OCI-LY7 (cell line): ENCODE results near the gene GAS2L2. TPM values are rescaled to one million over a fixed set of nuclear protein-coding genes. Genes with fewer than 3 reads are reported as not detected.

Source experiments
- BruUV-seq: library from RNA; stranded (reverse); fragments of 400-500 nt; replicated peaks from 2 replicates; lab custom pipeline; 2021; lab: Mats Ljungman, UMichigan
- CTCF ChIA-PET: fragments of 300-600 bp; sonication (Branson Sonifier 250); formaldehyde crosslinking; loops from one replicate; lab custom pipeline; 2022; ENCODE audit warnings: antibody characterized with exemption; ENCODE audit not compliant: unreplicated experiment; lab: Charles Lee
- POLR2A ChIA-PET: fragments of 300-600 bp; sonication (Branson Sonifier 250); formaldehyde crosslinking; loops from one replicate; lab custom pipeline; 2022; ENCODE audit warnings: antibody characterized with exemption; lab: Charles Lee
- DNase-seq: peaks from one replicate; pipeline ENCODE4 v3.0.0-alpha.2; 2015; ENCODE audit warnings: low spot score
- H2AFZ ChIP-seq: fragments of 200-600 bp; sonication (generic), shearing (Covaris generic); 2 replicates; pipeline ENCODE4 v1.6.1; 2014; ENCODE audit warnings: mild to moderate bottlenecking, antibody characterized with exemption, low read length, moderate library complexity
- H3K27ac ChIP-seq: fragments of 200-600 bp; sonication (generic); 2 replicates; pipeline ENCODE4 v1.5.1; 2014; ENCODE audit warnings: mixed run types, low read depth, mild to moderate bottlenecking, moderate library complexity, low read length, inconsistent platforms; ENCODE audit not compliant: poor library complexity, severe bottlenecking
- H3K36me3 ChIP-seq: fragments of 200-600 bp; sonication (generic); 2 replicates; pipeline ENCODE4 v1.6.1; 2014; ENCODE audit warnings: mild to moderate bottlenecking, antibody characterized with exemption, low read length, moderate library complexity, mixed read lengths; ENCODE audit not compliant: insufficient read depth
- H3K4me1 ChIP-seq: fragments of 200-600 bp; sonication (generic); 2 replicates; pipeline ENCODE4 v1.5.1; 2014; ENCODE audit warnings: mild to moderate bottlenecking, low read length; ENCODE audit not compliant: insufficient read depth, poor library complexity, severe bottlenecking
- H3K4me2 ChIP-seq: fragments of 200-600 bp; sonication (generic); 2 replicates; pipeline ENCODE4 v1.6.1; 2014; ENCODE audit warnings: mild to moderate bottlenecking, low read length
- H3K4me3 ChIP-seq: fragments of 200-600 bp; sonication (generic); 2 replicates; pipeline ENCODE4 v1.5.1; 2014; ENCODE audit warnings: mild to moderate bottlenecking, low read depth, low read length; ENCODE audit not compliant: poor library complexity, severe bottlenecking
- H3K79me2 ChIP-seq: fragments of 200-600 bp; sonication (generic); 2 replicates; pipeline ENCODE4 v1.6.1; 2016; ENCODE audit warnings: low read depth, mild to moderate bottlenecking, low read length, moderate library complexity, mixed read lengths; ENCODE audit not compliant: insufficient read depth
- H3K9me2 ChIP-seq: fragments of 200-600 bp; sonication (generic); 2 replicates; pipeline ENCODE4 v1.6.1; 2016; ENCODE audit warnings: mild to moderate bottlenecking, low read length, mixed read lengths; ENCODE audit not compliant: insufficient read depth
- H3K9me3 ChIP-seq: fragments of 200-600 bp; sonication (generic); 2 replicates; pipeline ENCODE4 v1.6.1; 2014; ENCODE audit warnings: mild to moderate bottlenecking, mixed run types, low read length, mixed read lengths
- H4K20me1 ChIP-seq: fragments of 200-600 bp; sonication (generic); 2 replicates; pipeline ENCODE4 v1.6.1; 2014; ENCODE audit warnings: mild to moderate bottlenecking, antibody characterized with exemption, low read length, moderate library complexity, mixed read lengths; ENCODE audit not compliant: insufficient read depth
- EZH2phosphoT487 ChIP-seq: fragments of 200-600 bp; sonication (generic); IDR thresholded peaks from 2 replicates; pipeline ENCODE4 v1.6.1; 2018; ENCODE audit warnings: low read depth, borderline replicate concordance, mild to moderate bottlenecking, mixed run types, antibody characterized with exemption, low read length, moderate library complexity, mixed read lengths
- intact Hi-C: fragments of 100-400 bp; cut with micrococcal nuclease; formaldehyde crosslinking; loops from one replicate; pipeline ENCODE4 v1.10.0; 2022; ENCODE audit not compliant: unreplicated experiment
- total RNA-seq, 2 experiments: library from RNA; depleted of rRNA in 1 of 2; stranded (reverse); fragments of >200 nt in 1 of 2; shearing (Covaris generic) in 1 of 2; gene quantifications; 2 replicates each; pipeline ENCODE4 v1.2.3, GENCODE V29; 2014 to 2022
- TF ChIP-seq, protein P1 (sequence below): fragments of 200-600 bp; sonication (generic); conservative IDR thresholded peaks from 2 replicates; pipeline ENCODE4 v1.5.1; 2014; ENCODE audit warnings: mild to moderate bottlenecking, antibody characterized with exemption, low read length, moderate library complexity, mixed read lengths

GAS2L2 gene
- total RNA-seq, 2 experiments from 2014 or later = 0.21 TPM; not detected in 1

DNA sequence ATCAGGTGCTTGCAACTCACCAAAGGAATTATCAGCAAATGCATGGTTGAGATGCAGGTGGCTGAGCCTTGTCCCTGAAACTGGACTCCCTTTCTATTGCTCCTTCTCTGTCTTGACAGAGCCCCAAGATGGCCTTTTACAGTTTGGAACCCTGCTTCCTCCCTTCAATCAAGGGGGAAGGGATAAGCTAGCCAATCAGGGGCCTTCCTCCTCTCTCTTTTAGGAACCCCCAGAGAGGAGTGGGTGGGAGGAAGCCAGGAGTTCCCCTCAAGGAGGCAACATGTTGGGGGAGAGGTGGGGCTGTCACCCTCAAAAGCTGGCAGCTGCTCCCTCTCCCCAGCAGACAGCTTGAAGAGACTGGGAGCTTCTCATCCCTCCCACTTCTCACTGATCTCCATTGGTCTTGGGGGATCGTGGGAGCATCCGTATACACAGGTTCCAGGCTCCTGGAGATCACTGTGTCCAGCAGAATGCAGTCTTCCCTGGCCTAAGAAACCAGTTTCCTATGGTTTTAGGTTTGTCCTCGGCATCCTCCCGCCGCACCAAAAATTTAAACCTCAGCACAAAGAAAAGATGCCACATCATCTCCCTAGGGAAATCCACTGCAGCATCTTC lies 14.4 kb downstream of the GAS2L2 start:
- no peak for TF ChIP-seq EZH2phosphoT487
- TF ChIP-seq, protein P1, sequence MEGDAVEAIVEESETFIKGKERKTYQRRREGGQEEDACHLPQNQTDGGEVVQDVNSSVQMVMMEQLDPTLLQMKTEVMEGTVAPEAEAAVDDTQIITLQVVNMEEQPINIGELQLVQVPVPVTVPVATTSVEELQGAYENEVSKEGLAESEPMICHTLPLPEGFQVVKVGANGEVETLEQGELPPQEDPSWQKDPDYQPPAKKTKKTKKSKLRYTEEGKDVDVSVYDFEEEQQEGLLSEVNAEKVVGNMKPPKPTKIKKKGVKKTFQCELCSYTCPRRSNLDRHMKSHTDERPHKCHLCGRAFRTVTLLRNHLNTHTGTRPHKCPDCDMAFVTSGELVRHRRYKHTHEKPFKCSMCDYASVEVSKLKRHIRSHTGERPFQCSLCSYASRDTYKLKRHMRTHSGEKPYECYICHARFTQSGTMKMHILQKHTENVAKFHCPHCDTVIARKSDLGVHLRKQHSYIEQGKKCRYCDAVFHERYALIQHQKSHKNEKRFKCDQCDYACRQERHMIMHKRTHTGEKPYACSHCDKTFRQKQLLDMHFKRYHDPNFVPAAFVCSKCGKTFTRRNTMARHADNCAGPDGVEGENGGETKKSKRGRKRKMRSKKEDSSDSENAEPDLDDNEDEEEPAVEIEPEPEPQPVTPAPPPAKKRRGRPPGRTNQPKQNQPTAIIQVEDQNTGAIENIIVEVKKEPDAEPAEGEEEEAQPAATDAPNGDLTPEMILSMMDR = no peak
- no peak overlapping the region for H3K4me2 ChIP-seq
- H3K79me2 ChIP-seq = no peaks in the 10 kb centered on the region
- H3K9me2 ChIP-seq = no peaks in the 10 kb centered on the region
- no peaks in the 10 kb centered on the region for H3K9me3 ChIP-seq
- no peak overlapping the region for H3K27ac ChIP-seq
- no peak overlapping the region for H2AFZ ChIP-seq
- H3K4me3 ChIP-seq = no peak overlapping the region
- H3K4me1 ChIP-seq = no peaks in the 10 kb centered on the region
- intact Hi-C loops = no loop called here
- no peaks in the 10 kb centered on the region for H4K20me1 ChIP-seq
- BruUV-seq = no TSS peak
- DNase-seq = no peak
- no peaks in the 10 kb centered on the region for H3K36me3 ChIP-seq
- ChIA-PET CTCF (no interaction called here), POLR2A (no interaction called here)

DNA sequence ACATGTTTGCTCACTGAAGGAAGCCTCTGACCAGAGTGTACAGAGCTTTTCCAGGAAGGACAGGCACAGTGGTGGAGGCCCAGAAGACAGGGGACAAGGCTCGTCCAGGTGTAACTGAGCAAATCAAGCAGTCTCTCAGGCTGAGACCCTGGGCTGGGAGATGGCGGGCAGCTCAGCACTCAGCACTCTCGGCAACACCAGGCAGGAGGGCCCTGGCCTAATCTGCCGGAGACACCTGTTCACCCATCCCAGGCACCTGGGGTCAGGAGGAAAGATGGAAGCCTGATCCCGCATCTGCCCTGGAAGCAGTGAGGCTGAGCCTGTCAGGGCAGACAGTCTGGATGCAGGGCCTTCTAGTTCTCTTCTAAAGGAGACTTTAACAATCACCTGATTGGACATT lies 16.8 kb downstream of the GAS2L2 start:
- Histone ChIP-seq H3K9me3 (no peaks in the 10 kb centered on the region), H3K27ac (no peak overlapping the region), H4K20me1 (no peaks in the 10 kb centered on the region), H3K79me2 (no peaks in the 10 kb centered on the region), H3K4me1 (no peaks in the 10 kb centered on the region), H3K4me3 (no peak overlapping the region), H3K9me2 (no peaks in the 10 kb centered on the region), H3K36me3 (no peaks in the 10 kb centered on the region), H2AFZ (no peak overlapping the region), H3K4me2 (no peak overlapping the region)
- intact Hi-C loops = no loop called here
- POLR2A ChIA-PET = interaction anchor here (0.6 kb wide), 1 partner anchor 176 kb away, joined by 3 read pairs; no protein-coding TSS in a partner anchor
- no peak for DNase-seq
- CTCF ChIA-PET = no interaction called here
- BruUV-seq = no TSS peak
- no peak for TF ChIP-seq EZH2phosphoT487
- TF ChIP-seq, protein P1 = no peak

DNA sequence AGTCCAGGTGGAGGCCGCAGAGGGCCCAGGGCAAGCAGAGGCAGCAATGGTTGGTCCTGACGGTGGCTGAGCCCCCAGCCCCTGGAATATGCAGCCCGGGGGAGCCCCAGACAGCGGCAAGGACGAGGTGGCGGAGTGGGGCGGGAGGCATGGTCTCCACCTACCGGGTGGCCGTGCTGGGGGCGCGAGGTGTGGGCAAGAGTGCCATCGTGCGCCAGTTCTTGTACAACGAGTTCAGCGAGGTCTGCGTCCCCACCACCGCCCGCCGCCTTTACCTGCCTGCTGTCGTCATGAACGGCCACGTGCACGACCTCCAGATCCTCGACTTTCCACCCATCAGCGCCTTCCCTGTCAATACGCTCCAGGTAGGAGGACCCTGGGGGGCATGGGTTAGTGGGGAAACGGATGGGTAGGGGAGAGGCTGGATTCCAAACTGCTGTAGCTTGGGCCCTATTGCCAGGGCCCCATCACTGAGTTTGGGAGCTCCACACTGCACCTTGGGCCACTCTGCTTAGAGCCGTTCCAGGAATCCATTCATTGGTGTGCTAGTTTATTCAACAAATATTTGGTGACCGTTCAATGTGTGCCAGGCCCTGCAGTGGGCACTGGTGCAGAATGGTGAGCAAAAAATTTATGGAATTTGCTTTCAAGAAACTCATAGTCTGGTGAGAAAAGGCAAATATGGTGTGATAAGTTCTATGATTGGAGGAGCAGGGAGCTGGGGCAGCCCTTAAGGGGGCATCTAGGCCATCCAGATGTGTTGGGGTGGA lies 17.8 kb downstream of the GAS2L2 start:
- ChIA-PET CTCF (no interaction called here), POLR2A (interaction anchor here (0.6 kb wide), 1 partner anchor 177 kb away, joined by 3 read pairs; no protein-coding TSS in a partner anchor)
- H3K9me2 ChIP-seq = no peaks in the 10 kb centered on the region
- H4K20me1 ChIP-seq = no peaks in the 10 kb centered on the region
- no peaks in the 10 kb centered on the region for H3K9me3 ChIP-seq
- no peak overlapping the region for H2AFZ ChIP-seq
- H3K36me3 ChIP-seq = no peaks in the 10 kb centered on the region
- DNase-seq = no peak
- no peak overlapping the region for H3K4me3 ChIP-seq
- no peaks in the 10 kb centered on the region for H3K4me1 ChIP-seq
- no peak overlapping the region for H3K27ac ChIP-seq
- H3K79me2 ChIP-seq = no peaks in the 10 kb centered on the region
- BruUV-seq = no TSS peak
- no peak overlapping the region for H3K4me2 ChIP-seq
- TF ChIP-seq EZH2phosphoT487 = no peak
- TF ChIP-seq, protein P1 = no peak
- intact Hi-C loops = no loop called here
